ENCODE data around the gene NEURL2. TPM values are rescaled to one million over a fixed set of nuclear protein-coding genes. Genes with fewer than 3 reads are reported as not detected.

Gene NEURL2
- total RNA-seq, 1 experiment from 2014 or later: 2.3 TPM

GRCh38 chr20:45905505-45906079 is 14.6 kb upstream of the NEURL2 start:
- DNase-seq (peak; percentile 99), ATAC-seq (peak; percentile 93)
- Histone ChIP-seq H3K36me3 (ENCODE audit: low read depth, low read length) (no peaks in the 10 kb centered on the region; the same call in 1 of the 2 replicates), H3K27me3 (ENCODE audit: low read length) (no peaks in the 10 kb centered on the region), H3K27ac (ENCODE audit: low read length) (peak overlapping the region; percentile 73), H2AFZ (ENCODE audit: low read length) (no peak overlapping the region), H4K20me1 (ENCODE audit: low read length) (no peaks in the 10 kb centered on the region), H3K9ac (ENCODE audit: low read length) (peak overlapping the region; percentile 19; the same call in 1 of the 2 replicates), H3K79me2 (ENCODE audit: low read length) (no peaks in the 10 kb centered on the region), H3K9me3 (ENCODE audit: low read length) (no peaks in the 10 kb centered on the region), H3K9me2 (replicated peaks; ENCODE audit: low read length) (no peaks in the 10 kb centered on the region), H3K4me2 (ENCODE audit: low read length) (peak overlapping the region; percentile 47), H3F3A (ENCODE audit: low read length, unreplicated experiment) (peaks cover 4% of the 10 kb centered on the region), H3K4me1 (ENCODE audit: insufficient read depth, low read length) (peaks cover 17% of the 10 kb centered on the region), H3K4me3 (ENCODE audit: low read length) (no peak overlapping the region)
- ChIA-PET CTCF (interaction anchor here (0.8 kb wide), 1 partner anchor 117 kb away, joined by 4 read pairs; no protein-coding TSS in a partner anchor), POLR2A (ENCODE audit: unreplicated experiment) (interaction anchor here (0.6 to 1.0 kb wide), 4 partner anchors 15 to 560 kb away, joined by 3 to 24 read pairs (median 4); no protein-coding TSS in a partner anchor)
- intact Hi-C loops (cut with micrococcal nuclease): no loop called here
- TF ChIP-seq CTCF (conservative IDR thresholded peaks at IDR 0.05; ENCODE audit: low read depth, low read length) (no peak), EZH2 (IDR thresholded peaks at IDR 0.05; ENCODE audit: low read length, unreplicated experiment) (no peak), EZH2phosphoT487 (IDR thresholded peaks at IDR 0.05; ENCODE audit: borderline replicate concordance, low read length) (no peak)
- BruUV-seq (replicated peaks): no TSS peak

GRCh38 chr20:45904583-45905504 is 13.8 kb upstream of the NEURL2 start:
- H3K79me2 ChIP-seq (ENCODE audit: low read length): no peaks in the 10 kb centered on the region
- H3K27me3 ChIP-seq (ENCODE audit: low read length): no peaks in the 10 kb centered on the region
- intact Hi-C loops (cut with micrococcal nuclease): no loop called here
- ChIA-PET POLR2A (ENCODE audit: unreplicated experiment) (interaction anchor here (0.6 to 1.0 kb wide), 5 partner anchors 13 to 559 kb away, joined by 3 to 24 read pairs (median 3); no protein-coding TSS in a partner anchor), CTCF (interaction anchor here (0.8 kb wide), 1 partner anchor 118 kb away, joined by 4 read pairs; no protein-coding TSS in a partner anchor)
- TF ChIP-seq EZH2phosphoT487 (IDR thresholded peaks at IDR 0.05; ENCODE audit: borderline replicate concordance, low read length) (no peak), CTCF (conservative IDR thresholded peaks at IDR 0.05; ENCODE audit: low read depth, low read length) (no peak), EZH2 (IDR thresholded peaks at IDR 0.05; ENCODE audit: low read length, unreplicated experiment) (no peak)
- no peaks in the 10 kb centered on the region for H4K20me1 ChIP-seq (ENCODE audit: low read length)
- no peaks in the 10 kb centered on the region for H3K9me3 ChIP-seq (ENCODE audit: low read length)
- H3K4me2 ChIP-seq (ENCODE audit: low read length): peak overlapping the region; percentile 47
- peaks cover 4% of the 10 kb centered on the region for H3F3A ChIP-seq (ENCODE audit: low read length, unreplicated experiment)
- no TSS peak for BruUV-seq (replicated peaks)
- peak; percentile 22 for DNase-seq
- peak overlapping the region; percentile 19; the same call in 1 of the 2 replicates for H3K9ac ChIP-seq (ENCODE audit: low read length)
- peaks cover 17% of the 10 kb centered on the region for H3K4me1 ChIP-seq (ENCODE audit: insufficient read depth, low read length)
- H3K27ac ChIP-seq (ENCODE audit: low read length): peak overlapping the region; percentile 73
- ATAC-seq: peak; percentile 28
- no peak overlapping the region for H3K4me3 ChIP-seq (ENCODE audit: low read length)
- no peaks in the 10 kb centered on the region for H3K9me2 ChIP-seq (replicated peaks; ENCODE audit: low read length)
- H3K36me3 ChIP-seq (ENCODE audit: low read depth, low read length): no peaks in the 10 kb centered on the region; the same call in 1 of the 2 replicates
- H2AFZ ChIP-seq (ENCODE audit: low read length): no peak overlapping the region
